ENCODE results near the gene ZBTB47.

Gene ZBTB47

GRCh38 chr3:42700366-42701288, 47.1 kb downstream of the ZBTB47 start:
- Histone ChIP-seq H3F3A (ENCODE audit: low read depth) (no peaks in the 10 kb centered on the region), H3K79me2 (ENCODE audit: insufficient read depth, low read length) (no peaks in the 10 kb centered on the region), H3K36me3 (ENCODE audit: insufficient read depth, low read length) (no peaks in the 10 kb centered on the region), H3K4me2 (ENCODE audit: low read depth, low read length, poor library complexity, severe bottlenecking) (no peak overlapping the region), H3K9me3 (ENCODE audit: insufficient read depth, low read depth, low read length) (no peaks in the 10 kb centered on the region), H4K20me1 (ENCODE audit: insufficient read depth, low read length, poor library complexity, severe bottlenecking) (no peaks in the 10 kb centered on the region), H3K4me1 (ENCODE audit: insufficient read depth, low read length, poor library complexity, severe bottlenecking) (no peaks in the 10 kb centered on the region), H3K9me2 (replicated peaks; ENCODE audit: low read depth, low read length) (no peaks in the 10 kb centered on the region), H3K27me3 (ENCODE audit: insufficient read depth, low read length, poor library complexity, severe bottlenecking) (no peaks in the 10 kb centered on the region), H3K9ac (ENCODE audit: low read depth, low read length, poor library complexity, severe bottlenecking) (no peak overlapping the region), H2AFZ (ENCODE audit: low read length) (no peak overlapping the region), H3K4me3 (ENCODE audit: low read length, poor library complexity, severe bottlenecking) (no peak overlapping the region)
- no peak for TF ChIP-seq EZH2phosphoT487 (IDR thresholded peaks at IDR 0.05; ENCODE audit: borderline replicate concordance)
- TF ChIP-seq, protein P1, sequence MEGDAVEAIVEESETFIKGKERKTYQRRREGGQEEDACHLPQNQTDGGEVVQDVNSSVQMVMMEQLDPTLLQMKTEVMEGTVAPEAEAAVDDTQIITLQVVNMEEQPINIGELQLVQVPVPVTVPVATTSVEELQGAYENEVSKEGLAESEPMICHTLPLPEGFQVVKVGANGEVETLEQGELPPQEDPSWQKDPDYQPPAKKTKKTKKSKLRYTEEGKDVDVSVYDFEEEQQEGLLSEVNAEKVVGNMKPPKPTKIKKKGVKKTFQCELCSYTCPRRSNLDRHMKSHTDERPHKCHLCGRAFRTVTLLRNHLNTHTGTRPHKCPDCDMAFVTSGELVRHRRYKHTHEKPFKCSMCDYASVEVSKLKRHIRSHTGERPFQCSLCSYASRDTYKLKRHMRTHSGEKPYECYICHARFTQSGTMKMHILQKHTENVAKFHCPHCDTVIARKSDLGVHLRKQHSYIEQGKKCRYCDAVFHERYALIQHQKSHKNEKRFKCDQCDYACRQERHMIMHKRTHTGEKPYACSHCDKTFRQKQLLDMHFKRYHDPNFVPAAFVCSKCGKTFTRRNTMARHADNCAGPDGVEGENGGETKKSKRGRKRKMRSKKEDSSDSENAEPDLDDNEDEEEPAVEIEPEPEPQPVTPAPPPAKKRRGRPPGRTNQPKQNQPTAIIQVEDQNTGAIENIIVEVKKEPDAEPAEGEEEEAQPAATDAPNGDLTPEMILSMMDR (conservative IDR thresholded peaks at IDR 0.05; ENCODE audit: low read length) = no peak

DNA sequence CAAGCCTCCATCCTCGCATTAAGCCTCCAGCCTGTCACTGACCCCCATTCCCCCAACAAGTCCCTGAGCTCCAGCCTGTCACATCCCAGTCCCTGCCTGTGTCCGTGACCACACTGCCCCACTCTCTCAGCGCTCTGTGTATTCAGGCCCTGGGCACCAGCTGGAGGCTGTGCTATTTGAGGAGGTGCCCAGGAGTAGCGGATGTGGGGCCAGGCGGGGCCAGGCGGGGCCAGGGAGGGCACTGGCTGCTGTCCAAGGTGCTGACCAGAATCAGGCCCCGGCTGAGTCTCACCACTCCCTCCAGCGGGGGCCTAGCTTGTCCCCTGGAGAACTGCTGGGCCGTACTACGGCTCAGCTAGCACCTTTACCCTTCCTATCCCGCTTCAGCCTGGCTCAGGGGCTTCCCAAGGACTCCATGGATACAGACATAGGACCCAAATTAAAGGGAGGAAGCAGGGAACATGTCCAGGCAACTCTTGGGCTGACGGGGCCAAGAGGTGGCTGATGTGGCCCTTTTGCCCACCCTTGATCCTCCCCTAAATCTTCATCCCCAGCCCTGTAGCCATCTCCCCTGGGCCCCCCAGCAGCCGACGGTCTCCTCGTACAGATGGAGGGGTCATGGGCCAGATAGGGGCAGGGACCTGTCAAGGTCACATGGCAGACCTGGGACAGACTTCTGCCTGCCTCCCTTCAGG, 48.0 kb downstream of the ZBTB47 start:
- no peaks in the 10 kb centered on the region for H3K4me1 ChIP-seq (ENCODE audit: insufficient read depth, low read length, poor library complexity, severe bottlenecking)
- H3K4me3 ChIP-seq (ENCODE audit: low read length, poor library complexity, severe bottlenecking) = no peak overlapping the region
- no peaks in the 10 kb centered on the region for H4K20me1 ChIP-seq (ENCODE audit: insufficient read depth, low read length, poor library complexity, severe bottlenecking)
- H3K4me2 ChIP-seq (ENCODE audit: low read depth, low read length, poor library complexity, severe bottlenecking) = no peak overlapping the region
- no peaks in the 10 kb centered on the region for H3K9me3 ChIP-seq (ENCODE audit: insufficient read depth, low read depth, low read length)
- H3K9me2 ChIP-seq (replicated peaks; ENCODE audit: low read depth, low read length) = no peaks in the 10 kb centered on the region
- no peaks in the 10 kb centered on the region for H3F3A ChIP-seq (ENCODE audit: low read depth)
- no peak overlapping the region for H3K9ac ChIP-seq (ENCODE audit: low read depth, low read length, poor library complexity, severe bottlenecking)
- no peaks in the 10 kb centered on the region for H3K27me3 ChIP-seq (ENCODE audit: insufficient read depth, low read length, poor library complexity, severe bottlenecking)
- H2AFZ ChIP-seq (ENCODE audit: low read length) = no peak overlapping the region
- no peaks in the 10 kb centered on the region for H3K36me3 ChIP-seq (ENCODE audit: insufficient read depth, low read length)
- no peak for TF ChIP-seq EZH2phosphoT487 (IDR thresholded peaks at IDR 0.05; ENCODE audit: borderline replicate concordance)
- TF ChIP-seq, protein P1 (conservative IDR thresholded peaks at IDR 0.05; ENCODE audit: low read length) = no peak
- H3K79me2 ChIP-seq (ENCODE audit: insufficient read depth, low read length) = no peaks in the 10 kb centered on the region

GRCh38 chr3:42702066-42702951, 48.8 kb downstream of the ZBTB47 start, which contains the start of gene HHATL:
HHATL (minus strand) TSS chr3:42702798; CDS start chr3:42700826, 1,972 bp downstream.
- H3K27me3 ChIP-seq (ENCODE audit: insufficient read depth, low read length, poor library complexity, severe bottlenecking) = no peaks in the 10 kb centered on the region
- no peak within 1 kb of the TSS for H3K4me3 ChIP-seq (ENCODE audit: low read length, poor library complexity, severe bottlenecking)
- no peaks in the 10 kb centered on the region for H3K4me1 ChIP-seq (ENCODE audit: insufficient read depth, low read length, poor library complexity, severe bottlenecking)
- no peaks in the 10 kb centered on the region for H3K9me3 ChIP-seq (ENCODE audit: insufficient read depth, low read depth, low read length)
- H3F3A ChIP-seq (ENCODE audit: low read depth) = no peaks in the 10 kb centered on the region
- H2AFZ ChIP-seq (ENCODE audit: low read length) = no peak within 1 kb of the TSS
- H3K9me2 ChIP-seq (replicated peaks; ENCODE audit: low read depth, low read length) = no peaks in the 10 kb centered on the region
- H3K79me2 ChIP-seq (ENCODE audit: insufficient read depth, low read length) = no peaks in the 10 kb centered on the region
- no peaks in the 10 kb centered on the region for H4K20me1 ChIP-seq (ENCODE audit: insufficient read depth, low read length, poor library complexity, severe bottlenecking)
- no peak within 1 kb of the TSS for H3K9ac ChIP-seq (ENCODE audit: low read depth, low read length, poor library complexity, severe bottlenecking)
- TF ChIP-seq EZH2phosphoT487 (IDR thresholded peaks at IDR 0.05; ENCODE audit: borderline replicate concordance) = no peak
- TF ChIP-seq, protein P1 (conservative IDR thresholded peaks at IDR 0.05; ENCODE audit: low read length) = no peak
- H3K4me2 ChIP-seq (ENCODE audit: low read depth, low read length, poor library complexity, severe bottlenecking) = no peak within 1 kb of the TSS
- H3K36me3 ChIP-seq (ENCODE audit: insufficient read depth, low read length) = no peaks in the 10 kb centered on the region

Data from Loucy (cell line).